ENCODE data around the gene C1QTNF1.
A peak's percentile ranks its signal among the peaks of the same experiment; 100 is the strongest.

The C1QTNF1 gene

DNA sequence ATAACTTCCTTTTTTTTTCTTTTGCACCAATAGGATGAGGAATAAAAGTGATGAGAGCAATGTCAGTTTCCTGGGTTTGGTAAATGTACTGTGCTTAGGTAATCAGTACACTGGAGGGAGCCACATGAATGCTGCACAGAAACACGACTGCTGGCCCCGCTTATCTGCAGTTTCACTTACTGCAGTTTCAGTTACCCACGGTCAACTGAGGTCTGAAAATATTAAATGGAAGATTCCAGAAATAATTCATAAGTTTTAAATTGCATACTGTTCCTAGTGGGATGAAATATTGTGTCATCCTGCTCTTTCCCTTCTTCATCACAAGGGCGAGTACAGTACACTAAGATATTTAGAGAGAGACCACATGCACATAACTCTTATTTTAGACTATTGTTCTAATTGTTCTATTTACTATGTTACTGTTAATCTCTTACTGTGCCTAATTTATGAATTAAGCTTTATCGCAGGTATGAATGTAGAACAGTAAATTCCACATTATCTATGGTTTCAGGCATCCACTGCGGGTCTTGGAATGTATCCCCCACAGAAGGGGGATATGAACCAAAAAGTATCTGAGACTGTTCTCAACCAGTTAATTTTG, 37.8 kb upstream of the C1QTNF1 start:
- H3K36me3 ChIP-seq: peaks cover 8% of the 10 kb centered on the region
- no peak for DNase-seq
- no peaks in the 10 kb centered on the region for H3K9me3 ChIP-seq (ENCODE audit: severe bottlenecking)
- no peak overlapping the region for H3K27ac ChIP-seq
- no peak overlapping the region for H3K4me3 ChIP-seq (ENCODE audit: low read depth, low read length)
- H3K27me3 ChIP-seq (ENCODE audit: insufficient read depth, low read depth, severe bottlenecking): no peaks in the 10 kb centered on the region
- peak; percentile 38; the same call in 1 of the 2 replicates for TF ChIP-seq CTCF (IDR thresholded peaks at IDR 0.05; ENCODE audit: low read depth, low read length)

DNA sequence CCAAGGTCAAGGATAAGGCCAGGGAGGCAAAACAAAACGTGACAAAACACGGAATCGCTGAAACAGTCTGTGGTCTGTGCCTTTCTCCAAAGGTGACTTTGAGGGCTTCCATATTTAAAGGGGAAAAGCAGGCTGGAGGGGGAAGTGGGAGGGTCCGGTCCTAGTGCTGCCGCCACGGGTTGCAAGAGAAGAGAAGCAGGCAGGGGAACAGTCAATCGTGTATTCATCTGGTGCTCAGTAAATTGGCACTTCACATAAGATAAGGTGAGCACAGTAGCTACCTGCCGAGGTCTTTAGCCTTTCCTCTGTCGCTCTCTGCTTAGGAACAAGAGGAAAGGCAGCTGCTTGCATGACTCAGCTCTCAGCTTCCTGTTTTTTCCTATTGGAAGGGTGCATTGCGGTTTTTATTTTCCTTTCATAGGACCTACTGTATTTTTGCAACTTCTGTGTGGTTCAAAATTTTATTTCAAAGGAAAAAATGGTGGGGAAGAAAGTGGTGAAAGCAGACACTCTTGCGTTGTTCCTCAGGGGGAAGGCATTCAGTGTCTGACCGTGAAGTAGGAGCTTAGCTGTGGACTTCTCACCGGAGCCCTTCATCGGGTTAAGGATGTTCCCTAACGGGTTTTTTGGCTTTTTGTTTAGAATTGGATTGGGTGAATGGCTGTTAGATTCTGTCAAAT, 37.2 kb upstream of the C1QTNF1 start:
- H3K27me3 ChIP-seq (ENCODE audit: insufficient read depth, low read depth, severe bottlenecking): no peaks in the 10 kb centered on the region
- H3K4me3 ChIP-seq (ENCODE audit: low read depth, low read length): no peak overlapping the region
- peaks cover 14% of the 10 kb centered on the region for H3K36me3 ChIP-seq
- no peak for DNase-seq
- no peak overlapping the region for H3K27ac ChIP-seq
- H3K9me3 ChIP-seq (ENCODE audit: severe bottlenecking): no peaks in the 10 kb centered on the region
- TF ChIP-seq CTCF (IDR thresholded peaks at IDR 0.05; ENCODE audit: low read depth, low read length): no peak

- Histone ChIP-seq H3K27ac (no peak overlapping the region), H3K36me3 (peaks cover 26% of the 10 kb centered on the region), H3K9me3 (ENCODE audit: severe bottlenecking) (no peaks in the 10 kb centered on the region), H3K4me3 (ENCODE audit: low read depth, low read length) (no peak overlapping the region), H3K27me3 (ENCODE audit: insufficient read depth, low read depth, severe bottlenecking) (no peaks in the 10 kb centered on the region)
- TF ChIP-seq CTCF (IDR thresholded peaks at IDR 0.05; ENCODE audit: low read depth, low read length): no peak
- DNase-seq: no peak
These were observed 35.8 kb upstream of the C1QTNF1 start for GRCh38 chr17:78988152-78988551.

- H3K27ac ChIP-seq: peak overlapping the region; percentile 71
- peak; percentile 25; the same call in 1 of the 2 replicates for TF ChIP-seq CTCF (IDR thresholded peaks at IDR 0.05; ENCODE audit: low read depth, low read length)
- H3K4me3 ChIP-seq (ENCODE audit: low read depth, low read length): no peak overlapping the region
- no peaks in the 10 kb centered on the region for H3K9me3 ChIP-seq (ENCODE audit: severe bottlenecking)
- DNase-seq: peak; percentile 89
- peaks cover 49% of the 10 kb centered on the region for H3K36me3 ChIP-seq
- no peaks in the 10 kb centered on the region for H3K27me3 ChIP-seq (ENCODE audit: insufficient read depth, low read depth, severe bottlenecking)
These were observed 33.5 kb upstream of the C1QTNF1 start for GRCh38 chr17:78990349-78991016.

DNA sequence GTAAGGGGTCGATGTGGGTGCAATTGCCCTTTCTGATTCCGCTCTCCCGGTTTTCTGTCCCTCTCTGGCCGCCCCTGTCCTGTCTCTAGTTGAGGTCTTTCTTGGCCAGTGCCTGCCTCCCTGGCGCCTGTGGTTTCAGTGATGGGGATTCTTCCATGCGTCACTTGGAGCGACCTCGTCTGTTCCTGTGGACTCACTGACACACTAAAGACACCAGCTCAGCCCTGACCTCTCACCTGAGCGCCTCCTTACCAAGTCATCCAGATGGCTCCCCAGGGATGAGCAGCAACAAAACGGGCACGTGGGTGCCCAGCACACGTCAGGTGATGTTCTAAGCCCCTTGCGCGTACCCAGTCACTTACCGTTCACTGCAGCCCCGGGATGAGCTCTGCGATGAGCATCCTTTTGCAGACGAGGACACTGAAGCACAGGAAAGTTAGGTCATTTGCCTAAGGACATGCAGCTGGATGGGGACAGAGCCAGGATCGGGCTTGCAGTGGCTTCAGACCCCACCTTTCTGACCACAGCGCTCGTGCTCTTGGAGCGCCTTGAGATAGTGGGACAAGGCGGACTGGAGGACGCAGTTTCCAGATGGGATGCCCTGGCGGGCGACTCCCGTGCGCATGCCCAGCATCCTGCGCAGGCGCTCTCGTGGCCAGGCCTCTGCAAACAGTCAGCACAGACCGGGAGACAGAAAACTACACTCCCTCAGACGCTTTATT, 32.8 kb upstream of the C1QTNF1 start:
- Histone ChIP-seq H3K9me3 (ENCODE audit: severe bottlenecking) (no peaks in the 10 kb centered on the region), H3K4me3 (ENCODE audit: low read depth, low read length) (no peak overlapping the region), H3K27me3 (ENCODE audit: insufficient read depth, low read depth, severe bottlenecking) (no peaks in the 10 kb centered on the region), H3K36me3 (peaks cover 56% of the 10 kb centered on the region), H3K27ac (peak overlapping the region; percentile 71)
- DNase-seq: no peak
- TF ChIP-seq CTCF (IDR thresholded peaks at IDR 0.05; ENCODE audit: low read depth, low read length): no peak

Data from WERI-Rb-1 (cell line).